ENCODE data around the gene IDUA. TPM values are rescaled to one million over a fixed set of nuclear protein-coding genes. Genes with fewer than 3 reads are reported as not detected.

The IDUA gene
- polyA plus RNA-seq, 1 donor (not counting 4 experiments of a cell fraction or from before 2014, with no cell fraction given): 1.2 TPM

- H3K27me3 ChIP-seq (ENCODE audit: control insufficient read depth, extremely low read depth, insufficient read depth, low read length): peaks cover 60% of the 10 kb centered on the region
Observed at GRCh38 chr4:1050486-1051213, 63.8 kb downstream of the IDUA start.

GRCh38 chr4:1051472-1051871 is 64.6 kb downstream of the IDUA start:
- H3K27me3 ChIP-seq (ENCODE audit: control insufficient read depth, extremely low read depth, insufficient read depth, low read length): peaks cover 67% of the 10 kb centered on the region
- H3K9me1 ChIP-seq (ENCODE audit: control insufficient read depth, extremely low read depth, insufficient read depth, low read length): no peaks in the 10 kb centered on the region
- H3K9ac ChIP-seq (ENCODE audit: control insufficient read depth, extremely low read depth, insufficient read depth, low read length): no peak overlapping the region
- H3K4me2 ChIP-seq (ENCODE audit: control insufficient read depth, extremely low read depth, insufficient read depth, low read depth, low read length): no peak overlapping the region
- FAIRE-seq: no peak
- no peak for DNase-seq (ENCODE audit: low read depth, low spot score)
- no peak overlapping the region for H2AFZ ChIP-seq (ENCODE audit: control insufficient read depth, low read length)
- peaks cover 3% of the 10 kb centered on the region for H3K9me3 ChIP-seq (ENCODE audit: control insufficient read depth, low read depth, low read length)
- H3K4me3 ChIP-seq (ENCODE audit: control insufficient read depth in 2 of 3, extremely low read depth in 1 of 3, insufficient read depth in 2 of 3, low read depth in 1 of 3, low read length in 3 of 3): no peak overlapping the region
- no peak overlapping the region for H3K27ac ChIP-seq (ENCODE audit: control insufficient read depth, insufficient read depth, low read length)
- no peak for TF ChIP-seq CTCF (optimal IDR thresholded peaks at IDR 0.05 in 1 of 3, IDR thresholded peaks at IDR 0.05 in 1 of 3, conservative IDR thresholded peaks at IDR 0.05 in 1 of 3; ENCODE audit: extremely low read depth in 1 of 3, insufficient read depth in 2 of 3, low read length in 3 of 3)
- TF ChIP-seq EZH2 (IDR thresholded peaks at IDR 0.05; ENCODE audit: low read length): no peak
- H3K4me1 ChIP-seq (ENCODE audit: control insufficient read depth, extremely low read depth, insufficient read depth, low read length): peaks cover 19% of the 10 kb centered on the region
- dilution Hi-C loops (cut with MboI; ENCODE audit: extremely low pct_ligation_motif_present, low sequenced_read_pairs): no loop called here
- H4K20me1 ChIP-seq (ENCODE audit: control insufficient read depth, extremely low read depth, insufficient read depth, low read length): no peaks in the 10 kb centered on the region
- H3K36me3 ChIP-seq (ENCODE audit: control insufficient read depth in 2 of 2, extremely low read depth in 1 of 2, insufficient read depth in 2 of 2, low read length in 2 of 2): no peaks in the 10 kb centered on the region
- no peaks in the 10 kb centered on the region for H3K79me2 ChIP-seq (ENCODE audit: control insufficient read depth, insufficient read depth, low read length)

More at GRCh38 chr4:1050486-1051213, 63.8 kb downstream of the IDUA start:
- Histone ChIP-seq H3K4me3 (ENCODE audit: control insufficient read depth in 2 of 3, extremely low read depth in 1 of 3, insufficient read depth in 2 of 3, low read depth in 1 of 3, low read length in 3 of 3) (no peak overlapping the region), H3K27ac (ENCODE audit: control insufficient read depth, insufficient read depth, low read length) (no peak overlapping the region), H2AFZ (ENCODE audit: control insufficient read depth, low read length) (no peak overlapping the region), H3K9me1 (ENCODE audit: control insufficient read depth, extremely low read depth, insufficient read depth, low read length) (no peaks in the 10 kb centered on the region), H3K36me3 (ENCODE audit: control insufficient read depth in 2 of 2, extremely low read depth in 1 of 2, insufficient read depth in 2 of 2, low read length in 2 of 2) (no peaks in the 10 kb centered on the region), H3K9ac (ENCODE audit: control insufficient read depth, extremely low read depth, insufficient read depth, low read length) (no peak overlapping the region), H3K9me3 (ENCODE audit: control insufficient read depth, low read depth, low read length) (peaks cover 3% of the 10 kb centered on the region), H4K20me1 (ENCODE audit: control insufficient read depth, extremely low read depth, insufficient read depth, low read length) (no peaks in the 10 kb centered on the region), H3K79me2 (ENCODE audit: control insufficient read depth, insufficient read depth, low read length) (no peaks in the 10 kb centered on the region), H3K4me1 (ENCODE audit: control insufficient read depth, extremely low read depth, insufficient read depth, low read length) (peaks cover 16% of the 10 kb centered on the region), H3K4me2 (ENCODE audit: control insufficient read depth, extremely low read depth, insufficient read depth, low read depth, low read length) (no peak overlapping the region)
- TF ChIP-seq CTCF (optimal IDR thresholded peaks at IDR 0.05 in 1 of 3, IDR thresholded peaks at IDR 0.05 in 1 of 3, conservative IDR thresholded peaks at IDR 0.05 in 1 of 3; ENCODE audit: extremely low read depth in 1 of 3, insufficient read depth in 2 of 3, low read length in 3 of 3) (peak in 2 of 3 experiments; percentile 19 to 21), EZH2 (IDR thresholded peaks at IDR 0.05; ENCODE audit: low read length) (no peak)
- dilution Hi-C loops (cut with MboI; ENCODE audit: extremely low pct_ligation_motif_present, low sequenced_read_pairs): no loop called here
- DNase-seq (ENCODE audit: low read depth, low spot score): no peak
- FAIRE-seq: no peak
